GM18526 (cell line): ENCODE measurements around the gene ZNF600.

Experiments
- POLR2A ChIP-seq: IDR thresholded peaks from 3 replicates; pipeline ENCODE4 v1.6.1; 2011; ENCODE audit not compliant: insufficient read length; ENCODE audit errors: extremely low read depth

ZNF600 gene

DNA sequence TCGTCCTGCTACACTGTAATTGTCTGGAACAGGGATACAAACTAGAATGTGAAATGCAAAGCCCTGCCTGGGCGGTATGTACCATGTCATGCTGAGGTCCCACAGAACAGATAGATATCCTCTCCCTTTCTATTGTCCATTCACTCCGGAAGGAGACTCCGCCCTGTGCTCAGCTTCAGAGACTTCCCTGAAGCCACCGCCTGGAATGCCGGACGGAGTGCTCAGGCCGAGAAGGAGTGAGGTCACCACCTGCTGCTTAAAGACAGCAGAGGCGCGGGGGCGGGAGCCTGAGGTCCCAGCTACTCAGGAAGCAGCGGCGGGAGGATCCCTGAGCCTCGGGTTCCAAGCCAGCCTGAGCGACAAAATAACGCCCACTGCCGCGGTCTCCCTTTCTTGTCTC, 50.9 kb downstream of the ZNF600 start:
- no peak for TF ChIP-seq POLR2A

DNA sequence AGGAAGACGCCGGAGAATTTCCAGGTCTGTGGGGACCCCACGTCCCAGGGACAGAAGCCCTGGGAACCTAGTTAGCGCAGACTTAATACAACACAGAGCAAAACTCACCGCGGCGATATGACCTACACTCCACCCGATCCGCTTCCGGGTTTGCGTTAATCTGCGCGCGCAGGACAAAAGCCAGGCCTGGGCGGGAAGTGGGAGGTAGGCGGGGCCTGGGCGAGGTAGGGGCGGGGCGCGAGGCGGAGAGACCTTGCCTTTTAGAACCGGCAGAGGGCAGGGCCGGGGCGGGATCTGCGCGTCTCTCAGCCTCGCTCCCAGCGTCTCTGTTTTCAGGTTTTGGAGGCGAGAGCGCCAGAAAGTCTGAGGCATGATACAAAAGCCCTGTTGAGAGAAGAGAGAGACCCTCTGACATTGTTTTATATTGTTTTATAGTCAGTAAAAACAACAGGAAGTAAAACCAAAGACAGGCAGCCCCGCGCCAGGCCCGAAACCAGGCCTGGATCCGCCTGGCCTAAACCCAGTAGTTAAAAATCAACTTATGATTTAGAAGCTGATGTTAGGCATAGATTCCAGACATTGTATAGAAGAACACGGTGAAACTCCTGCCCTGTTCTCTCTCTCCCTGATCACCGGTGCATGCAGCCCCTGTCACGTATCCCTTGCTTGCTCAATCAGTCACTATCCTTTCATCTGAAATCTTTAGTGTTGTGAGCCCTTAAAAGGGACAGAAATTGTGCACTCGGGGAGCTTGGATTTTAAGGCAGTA, 51.5 kb downstream of the ZNF600 start, which contains the start of gene ZNF611:
Gene ZNF611 (minus strand): TSS at position 152 of the 769 bp plus-strand sequence. CDS start 19,150 bp downstream, outside the sequence.
- TF ChIP-seq POLR2A: peak; percentile 82

DNA sequence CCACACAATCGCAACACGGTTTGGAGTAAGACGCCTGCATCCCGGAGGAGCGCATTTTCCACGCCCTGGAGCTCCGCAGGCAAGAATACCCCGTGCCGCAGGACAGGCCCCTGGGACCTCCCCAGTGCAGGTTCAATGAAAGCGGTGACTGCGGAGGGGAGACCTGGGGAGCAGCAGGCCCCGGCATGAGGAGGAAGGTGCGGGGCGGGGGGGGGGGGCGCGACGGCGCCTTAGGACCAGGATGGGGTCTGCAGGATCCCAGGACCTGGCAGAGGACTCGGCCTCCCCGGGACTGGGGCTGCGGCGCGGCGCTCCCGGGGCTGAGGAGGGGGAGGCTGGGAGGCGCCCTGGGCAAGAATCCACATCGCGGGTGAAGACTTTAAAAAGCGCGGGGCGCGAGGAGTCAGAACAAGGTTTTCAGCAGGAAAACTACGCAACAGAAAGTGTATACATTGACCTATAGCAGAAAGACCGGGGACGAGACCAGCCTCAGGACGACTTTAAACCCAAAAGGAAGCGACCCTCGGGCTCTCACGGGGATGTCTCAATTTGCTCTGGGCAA, 52.2 kb downstream of the ZNF600 start:
- no peak for TF ChIP-seq POLR2A

DNA sequence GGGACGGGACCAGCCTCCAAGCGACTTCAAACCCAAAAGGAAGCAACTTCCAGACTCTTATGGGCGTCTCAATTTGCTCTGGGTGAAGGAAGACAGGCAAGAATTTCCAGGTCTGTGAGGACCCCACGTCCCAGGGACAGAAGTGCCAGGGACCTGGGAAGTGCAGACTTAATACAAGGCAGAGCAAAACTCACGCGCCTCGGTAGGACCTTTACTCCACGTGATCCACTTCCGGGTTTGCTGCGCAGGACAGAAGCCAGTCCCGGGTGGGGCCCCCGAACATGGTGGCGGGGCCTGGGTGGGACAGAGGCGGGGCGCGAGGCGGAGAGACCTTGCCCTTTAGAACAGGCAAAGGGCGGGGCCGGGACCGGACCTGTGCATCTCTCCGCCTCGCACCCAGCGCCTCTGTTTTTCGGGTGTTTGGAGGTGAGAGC, 61.0 kb downstream of the ZNF600 start:
- TF ChIP-seq POLR2A: no peak

DNA sequence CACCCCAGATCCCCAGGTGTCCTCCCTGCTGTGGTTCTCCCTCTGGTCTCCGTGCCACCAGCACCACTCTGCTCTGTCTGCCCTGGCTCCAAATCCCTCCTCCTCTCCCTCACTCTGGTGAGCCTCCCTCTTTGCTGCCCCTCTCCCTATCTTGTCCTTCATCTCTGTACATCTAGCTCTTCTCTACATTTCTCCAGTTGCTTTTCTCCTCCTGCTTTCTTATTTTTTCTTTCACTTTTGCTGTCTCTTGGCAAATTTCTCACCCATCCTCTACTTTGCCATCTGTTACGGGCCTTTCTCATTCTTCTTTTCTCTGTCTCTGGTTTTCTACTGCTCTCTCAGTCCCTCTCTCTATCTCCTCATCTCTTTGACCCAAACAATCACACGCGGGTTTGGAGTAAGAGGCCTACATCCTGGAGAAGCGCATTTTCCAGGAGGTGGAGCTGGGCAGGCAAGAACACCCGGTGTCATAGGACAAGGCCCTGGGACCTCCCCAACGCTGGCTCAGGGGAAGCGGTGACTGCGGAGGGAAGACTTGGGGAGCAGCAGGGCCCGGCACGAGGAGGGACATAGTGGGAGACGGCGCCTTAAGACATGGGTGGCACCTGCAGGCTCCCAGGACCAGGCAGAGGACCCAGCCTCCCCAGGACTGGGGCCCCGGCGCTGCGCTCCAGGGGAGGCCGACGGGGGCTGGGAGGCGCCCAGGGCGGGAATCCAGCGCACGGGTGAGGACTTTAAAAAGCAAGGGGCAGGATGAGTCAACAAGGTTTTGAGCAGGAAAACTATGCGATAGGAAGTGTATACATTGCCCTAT, 61.7 kb downstream of the ZNF600 start:
- TF ChIP-seq POLR2A: no peak

DNA sequence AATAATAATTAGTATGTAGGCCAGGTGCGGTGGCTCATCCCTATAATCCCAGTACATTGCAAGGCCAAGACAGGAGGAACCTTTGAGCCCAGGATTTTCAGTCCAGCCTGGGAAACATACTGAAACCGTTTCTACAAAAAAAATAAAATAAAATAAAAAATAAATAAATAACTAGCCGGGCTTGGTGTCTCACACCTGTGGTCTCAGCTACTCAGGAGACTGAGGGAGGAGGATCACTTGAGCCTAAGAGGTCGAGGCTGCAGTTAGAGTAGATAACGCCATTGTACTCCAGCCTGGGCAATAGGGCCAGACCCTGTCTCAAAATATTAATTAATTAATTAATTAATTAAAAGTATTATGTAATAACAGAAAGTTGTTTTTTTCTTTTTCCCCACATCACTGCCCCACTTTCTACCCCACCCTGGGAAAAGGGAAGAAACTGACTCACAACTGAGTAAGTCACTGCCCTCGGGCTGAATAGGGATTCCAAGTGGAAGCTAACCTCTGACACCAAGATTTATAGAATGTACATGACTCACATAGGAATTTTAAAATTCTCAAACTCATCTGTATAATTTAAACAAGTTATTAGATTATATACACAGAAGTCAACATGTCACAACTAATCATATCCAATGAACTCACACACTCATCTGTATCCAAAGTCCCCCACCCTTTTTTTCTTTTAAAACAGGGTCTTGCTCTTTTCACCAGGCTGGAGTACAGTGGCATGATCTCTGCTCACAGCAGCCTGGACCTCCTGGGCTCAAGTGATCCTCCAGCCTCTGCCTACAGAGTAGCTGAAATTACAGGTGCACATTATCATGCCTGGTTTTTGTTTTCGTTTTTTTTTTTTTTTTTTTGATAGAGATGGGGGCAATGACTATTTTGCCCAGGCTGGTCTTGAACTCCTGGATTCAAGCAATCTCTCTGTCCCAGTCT, 64.3 kb downstream of the ZNF600 start:
- no peak for TF ChIP-seq POLR2A

DNA sequence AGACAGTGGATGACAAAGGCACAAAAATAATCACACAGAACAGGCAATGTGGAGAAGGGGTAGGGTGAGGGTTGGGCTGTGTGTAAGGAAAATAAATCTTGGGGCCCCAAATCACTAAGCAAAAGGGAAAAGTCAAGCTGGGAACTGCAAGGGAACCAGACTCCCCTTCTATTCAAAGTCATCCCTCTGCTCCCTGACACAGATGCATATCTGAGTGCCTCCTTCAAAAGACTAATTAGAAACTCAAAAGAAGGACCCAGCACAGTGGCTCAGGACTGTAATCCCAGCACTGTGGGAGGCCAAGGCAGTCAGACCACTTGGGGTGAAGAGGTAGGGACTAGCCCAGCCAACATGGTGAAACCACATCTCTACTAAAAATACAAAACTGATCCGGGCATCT, 70.1 kb downstream of the ZNF600 start:
- TF ChIP-seq POLR2A: no peak
